GM23338 (cell line): Measurements from ENCODE around the gene IL6ST. TPM values are rescaled to one million over a fixed set of nuclear protein-coding genes. Genes with fewer than 3 reads are reported as not detected.

ENCODE experiments used
- ATAC-seq: fragments of 200-7000 bp; cut with Tn5 transposase; 3 replicates; pipeline ENCODE4 v1.9.1; 2020
- DNase-seq: peaks from one replicate; pipeline ENCODE4 v3.0.0-alpha.2; 2015; ENCODE audit warnings: low spot score
- H2AFZ ChIP-seq: fragments of 200-600 bp; sonication (generic); 2 replicates; pipeline ENCODE4 v1.8.0; 2016; ENCODE audit warnings: antibody characterized with exemption, mild to moderate bottlenecking, moderate library complexity
- H3F3A ChIP-seq: fragments of 200-600 bp; sonication (generic); replicated peaks from 2 replicates; pipeline ENCODE4 v1.8.0; 2017; ENCODE audit warnings: antibody characterized with exemption, mixed run types, low read depth
- H3K27ac ChIP-seq: fragments of 200-600 bp; sonication (generic); 2 replicates; pipeline ENCODE4 v1.6.1; 2016; ENCODE audit warnings: low read depth
- H3K27me3 ChIP-seq: fragments of 200-600 bp; sonication (generic); 2 replicates; pipeline ENCODE4 v1.8.0; 2016; ENCODE audit warnings: mild to moderate bottlenecking, mixed run types, moderate library complexity; ENCODE audit not compliant: insufficient read depth
- H3K36me3 ChIP-seq: fragments of 200-600 bp; sonication (generic); 2 replicates; pipeline ENCODE4 v1.8.0; 2016; ENCODE audit warnings: mild to moderate bottlenecking; ENCODE audit not compliant: insufficient read depth
- H3K4me1 ChIP-seq: fragments of 200-600 bp; sonication (generic); 2 replicates; pipeline ENCODE4 v1.8.0; 2016; ENCODE audit warnings: mild to moderate bottlenecking, moderate library complexity; ENCODE audit not compliant: insufficient read depth
- H3K4me2 ChIP-seq: fragments of 200-600 bp; sonication (generic); 2 replicates; pipeline ENCODE4 v1.7.1; 2017; ENCODE audit warnings: mixed run types
- H3K4me3 ChIP-seq: fragments of 200-600 bp; sonication (generic); 2 replicates; pipeline ENCODE4 v1.6.1; 2016; ENCODE audit warnings: mixed run types
- H3K79me2 ChIP-seq: fragments of 200-600 bp; sonication (generic); replicated peaks from 2 replicates; pipeline ENCODE4 v1.8.0; 2017; ENCODE audit warnings: mild to moderate bottlenecking; ENCODE audit not compliant: insufficient read depth
- H3K9me2 ChIP-seq: fragments of 200-600 bp; sonication (generic); 2 replicates; pipeline ENCODE4 v1.8.0; 2017; ENCODE audit not compliant: insufficient read depth
- H4K20me1 ChIP-seq: fragments of 200-600 bp; sonication (generic); replicated peaks from 2 replicates; pipeline ENCODE4 v1.8.0; 2017; ENCODE audit warnings: mild to moderate bottlenecking; ENCODE audit not compliant: insufficient read depth
- H3K27ac Mint-ChIP-seq: 2 replicates; pipeline ENCODE4 v1.8.0; 2020; ENCODE audit warnings: inconsistent platforms, mild to moderate bottlenecking, moderate library complexity, mixed read lengths
- H3K27me3 Mint-ChIP-seq: 3 replicates; pipeline ENCODE4 v1.8.0; 2022; ENCODE audit warnings: low read depth, mild to moderate bottlenecking, moderate library complexity, mixed read lengths, inconsistent platforms; ENCODE audit not compliant: insufficient read depth, poor library complexity
- H3K36me3 Mint-ChIP-seq: 3 replicates; pipeline ENCODE4 v1.8.0; 2021; ENCODE audit warnings: low read depth, mild to moderate bottlenecking, inconsistent platforms, moderate library complexity, mixed read lengths
- H3K4me1 Mint-ChIP-seq: 3 replicates; pipeline ENCODE4 v1.8.0; 2020; ENCODE audit warnings: mild to moderate bottlenecking, inconsistent platforms, mixed read lengths
- H3K4me3 Mint-ChIP-seq: 3 replicates; pipeline ENCODE4 v1.8.0; 2021; ENCODE audit warnings: moderate library complexity, mild to moderate bottlenecking, inconsistent platforms, mixed read lengths
- H3K9me3 Mint-ChIP-seq: 3 replicates; pipeline ENCODE4 v1.8.0; 2020; ENCODE audit warnings: moderate library complexity, mild to moderate bottlenecking, inconsistent platforms, mixed read lengths
- CREB1 ChIP-seq: fragments of 250-450 bp; sonication (Bioruptor Pico); IDR thresholded peaks from 2 replicates; pipeline ENCODE4 v1.5.0; 2020; ENCODE audit warnings: low read depth, mild to moderate bottlenecking, moderate library complexity
- CTCF ChIP-seq, 2 experiments: fragments of 200-600 bp in 1 of 2; sonication (generic) in 1 of 2; conservative IDR thresholded peaks; 2 replicates each; pipeline versions ENCODE4 v1.5.1 to v1.6.1; 2016 to 2017; ENCODE audit warnings: antibody characterized with exemption in 2 of 2, low read depth in 2 of 2, mild to moderate bottlenecking in 2 of 2, moderate library complexity in 1 of 2
- ETS1 ChIP-seq: IDR thresholded peaks from 2 replicates; pipeline ENCODE4 v1.6.1; 2016; ENCODE audit warnings: antibody characterized with exemption
- EZH2 ChIP-seq: fragments of 200-600 bp; sonication (generic); IDR thresholded peaks from one replicate; pipeline ENCODE4 v1.8.0; 2017; ENCODE audit warnings: antibody characterized with exemption, mild to moderate bottlenecking, low read depth; ENCODE audit not compliant: unreplicated experiment
- EZH2phosphoT487 ChIP-seq: fragments of 200-600 bp; sonication (generic); IDR thresholded peaks from one replicate; pipeline ENCODE4 v1.8.1; 2018; ENCODE audit warnings: antibody characterized with exemption; ENCODE audit not compliant: unreplicated experiment
- JUNB ChIP-seq: IDR thresholded peaks from one replicate; pipeline ENCODE4 v1.6.1; 2016; ENCODE audit warnings: antibody characterized with exemption; ENCODE audit not compliant: unreplicated experiment
- NANOG ChIP-seq: IDR thresholded peaks from 2 replicates; pipeline ENCODE4 v1.6.1; 2016; ENCODE audit warnings: antibody characterized with exemption, borderline replicate concordance
- POLR2AphosphoS5 ChIP-seq: IDR thresholded peaks from 2 replicates; pipeline ENCODE4 v1.6.1; 2016; ENCODE audit warnings: antibody characterized with exemption, low read depth
- REST ChIP-seq: IDR thresholded peaks from one replicate; pipeline ENCODE4 v1.6.1; 2018; ENCODE audit warnings: antibody characterized with exemption; ENCODE audit not compliant: unreplicated experiment
- STAT1 ChIP-seq: IDR thresholded peaks from one replicate; pipeline ENCODE4 v1.6.1; 2016; ENCODE audit warnings: antibody characterized with exemption; ENCODE audit not compliant: unreplicated experiment
- ZNF114 ChIP-seq: fragments of 250-450 bp; sonication (Bioruptor Pico); IDR thresholded peaks from 2 replicates; pipeline ENCODE4 v1.5.0; 2020; ENCODE audit warnings: mild to moderate bottlenecking, moderate library complexity
- ZNF331 ChIP-seq: fragments of 250-450 bp; sonication (Bioruptor Pico); IDR thresholded peaks from 2 replicates; pipeline ENCODE4 v1.5.0; 2020; ENCODE audit warnings: low read depth, mild to moderate bottlenecking, moderate library complexity
- ZNF462 ChIP-seq: fragments of 250-450 bp; sonication (Bioruptor Pico); IDR thresholded peaks from 2 replicates; pipeline ENCODE4 v1.5.0; 2020; ENCODE audit warnings: mild to moderate bottlenecking, moderate library complexity
- polyA plus RNA-seq: library from polyadenylated mRNA; unstranded; fragments of >200 nt; fragmentation: Nextera tagmentation; extraction: Ambion mirVana; gene quantifications from 2 replicates; pipeline ENCODE4 v1.2.1, GENCODE V29; 2016
- total RNA-seq: library from RNA; depleted of rRNA; stranded (reverse); fragments of >200 nt; shearing (Covaris generic); gene quantifications from 2 replicates; pipeline ENCODE4 v1.2.3, GENCODE V29; 2014

Gene IL6ST
- total and polyA plus RNA-seq, 2 experiments from 2014 or later, result 6.7 to 9.8 TPM

GRCh38 chr5:55899344-55899743, 95.4 kb downstream of the IL6ST start:
- Histone ChIP-seq H3K4me1 (no peaks in the 10 kb centered on the region), H3K27me3 (no peaks in the 10 kb centered on the region), H3K9me2 (peaks cover 10% of the 10 kb centered on the region), H2AFZ (no peak overlapping the region), H3K27ac (no peak overlapping the region), H3F3A (no peaks in the 10 kb centered on the region), H3K4me3 (no peak overlapping the region), H3K79me2 (no peaks in the 10 kb centered on the region), H3K36me3 (no peaks in the 10 kb centered on the region), H4K20me1 (no peaks in the 10 kb centered on the region), H3K4me2 (no peak overlapping the region)
- Mint-ChIP-seq H3K4me3 (no peak overlapping the region), H3K36me3 (no peaks in the 10 kb centered on the region; the same call in 2 of the 3 replicates), H3K9me3 (no peaks in the 10 kb centered on the region), H3K4me1 (no peaks in the 10 kb centered on the region), H3K27ac (no peak overlapping the region), H3K27me3 (peaks cover 4% of the 10 kb centered on the region)
- TF ChIP-seq CTCF (conservative IDR thresholded peaks at IDR 0.05; ENCODE audit: low read depth in 2 of 2) (no peak), NANOG (no peak), CREB1 (CRISPR knock-in tag) (no peak), ETS1 (no peak), ZNF462 (CRISPR knock-in tag) (no peak), POLR2AphosphoS5 (no peak), ZNF331 (no peak), EZH2 (no peak), ZNF114 (CRISPR knock-in tag) (no peak), REST (no peak), JUNB (no peak), EZH2phosphoT487 (no peak), STAT1 (no peak)
- ATAC-seq (no peak), DNase-seq (no peak)
